PC-9 (cell line): ENCODE results near the gene BTBD10. TPM values are rescaled to one million over a fixed set of nuclear protein-coding genes. Genes with fewer than 3 reads are reported as not detected.

ENCODE experiments used
- BruUV-seq: library from RNA; stranded (reverse); fragments of 400-500 nt; replicated peaks from 2 replicates; lab custom pipeline; 2021; lab: Mats Ljungman, UMichigan
- CTCF ChIA-PET: fragments of 300-600 bp; sonication (Branson Sonifier 250); formaldehyde crosslinking; loops from one replicate; lab custom pipeline; 2022; ENCODE audit warnings: antibody characterized with exemption; lab: Charles Lee
- POLR2A ChIA-PET: fragments of 300-600 bp; sonication (Branson Sonifier 250); formaldehyde crosslinking; loops from one replicate; lab custom pipeline; 2022; ENCODE audit warnings: antibody characterized with exemption; ENCODE audit not compliant: unreplicated experiment; lab: Charles Lee
- DNase-seq, 2 experiments: peaks; one replicate each; pipeline versions ENCODE4 v3.0.0 to v3.0.0-alpha.2; 2015 to 2022; ENCODE audit warnings: mixed read lengths in 1 of 2
- H2AFZ ChIP-seq: fragments of 200-600 bp; sonication (generic); 2 replicates; pipeline ENCODE4 v1.8.1; 2017; ENCODE audit warnings: antibody characterized with exemption
- H3F3A ChIP-seq: fragments of 200-600 bp; sonication (generic); 2 replicates; pipeline ENCODE4 v1.8.1; 2017; ENCODE audit warnings: antibody characterized with exemption, mild to moderate bottlenecking, low read depth; ENCODE audit not compliant: insufficient read depth
- H3K27ac ChIP-seq: fragments of 200-600 bp; sonication (generic); 2 replicates; pipeline ENCODE4 v1.6.1; 2016; ENCODE audit warnings: mixed run types
- H3K27me3 ChIP-seq: fragments of 200-600 bp; sonication (generic); 2 replicates; pipeline ENCODE4 v1.6.1; 2016; ENCODE audit warnings: low read depth, mixed run types; ENCODE audit not compliant: insufficient read depth
- H3K36me3 ChIP-seq: fragments of 200-600 bp; sonication (generic); 2 replicates; pipeline ENCODE4 v1.6.1; 2016; ENCODE audit warnings: low read depth, mixed run types
- H3K4me1 ChIP-seq: fragments of 200-600 bp; sonication (generic); replicated peaks from 2 replicates; pipeline ENCODE4 v1.6.1; 2016; ENCODE audit warnings: mixed run types; ENCODE audit not compliant: insufficient read depth
- H3K4me2 ChIP-seq: fragments of 200-600 bp; sonication (generic); 2 replicates; pipeline ENCODE4 v1.6.1; 2017; ENCODE audit warnings: mixed run types
- H3K4me3 ChIP-seq: fragments of 200-600 bp; sonication (generic); 2 replicates; pipeline ENCODE4 v1.6.1; 2016; ENCODE audit warnings: mixed run types
- H3K79me2 ChIP-seq: fragments of 200-600 bp; sonication (generic); 2 replicates; pipeline ENCODE4 v1.6.1; 2017; ENCODE audit warnings: low read depth, mixed run types
- H3K9me2 ChIP-seq: fragments of 200-600 bp; sonication (generic); 2 replicates; pipeline ENCODE4 v1.8.1; 2017; ENCODE audit warnings: mild to moderate bottlenecking; ENCODE audit not compliant: insufficient read depth
- H3K9me3 ChIP-seq: fragments of 200-600 bp; sonication (generic); 2 replicates; pipeline ENCODE4 v1.8.1; 2016; ENCODE audit warnings: low read depth; ENCODE audit not compliant: insufficient read depth
- H4K20me1 ChIP-seq: fragments of 200-600 bp; sonication (generic); 2 replicates; pipeline ENCODE4 v1.8.1; 2017; ENCODE audit not compliant: insufficient read depth
- CTCF ChIP-seq: fragments of 200-600 bp; sonication (generic); conservative IDR thresholded peaks from 2 replicates; pipeline ENCODE4 v1.6.1; 2017; ENCODE audit warnings: mixed run types, antibody characterized with exemption, mild to moderate bottlenecking, moderate library complexity
- EZH2 ChIP-seq: fragments of 200-600 bp; sonication (generic); IDR thresholded peaks from 2 replicates; pipeline ENCODE4 v1.8.0; 2017; ENCODE audit warnings: antibody characterized with exemption, low read depth
- intact Hi-C: fragments of 100-400 bp; cut with micrococcal nuclease; formaldehyde crosslinking; loops from one replicate; pipeline ENCODE4 v1.10.0; 2022; ENCODE audit not compliant: unreplicated experiment
- total RNA-seq: library from RNA; stranded (reverse); gene quantifications from 2 replicates; pipeline ENCODE4 v1.2.3, GENCODE V29; 2021

Gene BTBD10
- total RNA-seq, 1 experiment from 2014 or later = 16.5 TPM

- Histone ChIP-seq H2AFZ (no peak overlapping the region), H3K79me2 (no peaks in the 10 kb centered on the region), H3F3A (no peaks in the 10 kb centered on the region), H3K4me1 (no peaks in the 10 kb centered on the region), H3K4me2 (no peak overlapping the region), H3K36me3 (no peaks in the 10 kb centered on the region), H4K20me1 (no peaks in the 10 kb centered on the region), H3K27ac (no peak overlapping the region), H3K9me2 (no peaks in the 10 kb centered on the region), H3K27me3 (no peaks in the 10 kb centered on the region), H3K9me3 (no peaks in the 10 kb centered on the region), H3K4me3 (no peak overlapping the region)
- CTCF ChIA-PET = no interaction called here
- intact Hi-C loops = no loop called here
- TF ChIP-seq CTCF (no peak), EZH2 (no peak)
- POLR2A ChIA-PET = no interaction called here
- DNase-seq = no peak
- no TSS peak for BruUV-seq
These were observed 71.8 kb downstream of the BTBD10 start for GRCh38 chr11:13391217-13391616.

GRCh38 chr11:13388741-13389140, 74.3 kb downstream of the BTBD10 start:
- ChIA-PET POLR2A (no interaction called here), CTCF (no interaction called here)
- Histone ChIP-seq H2AFZ (no peak overlapping the region), H3K79me2 (no peaks in the 10 kb centered on the region), H4K20me1 (no peaks in the 10 kb centered on the region), H3K9me3 (no peaks in the 10 kb centered on the region), H3F3A (no peaks in the 10 kb centered on the region), H3K27me3 (no peaks in the 10 kb centered on the region), H3K4me3 (no peak overlapping the region), H3K36me3 (no peaks in the 10 kb centered on the region), H3K4me1 (no peaks in the 10 kb centered on the region), H3K27ac (no peak overlapping the region), H3K9me2 (no peaks in the 10 kb centered on the region), H3K4me2 (no peak overlapping the region)
- no peak for DNase-seq
- no TSS peak for BruUV-seq
- intact Hi-C loops = no loop called here
- TF ChIP-seq CTCF (no peak), EZH2 (no peak)

- BruUV-seq = no TSS peak
These were observed 76.5 kb downstream of the BTBD10 start for GRCh38 chr11:13386567-13386966.

More at GRCh38 chr11:13386567-13386966, 76.5 kb downstream of the BTBD10 start:
- no peaks in the 10 kb centered on the region for H4K20me1 ChIP-seq
- TF ChIP-seq EZH2 = no peak
- intact Hi-C loops = no loop called here
- H2AFZ ChIP-seq = no peak overlapping the region
- ChIA-PET CTCF (interaction anchor here (0.6 kb wide), 1 partner anchor 208 kb away, joined by 3 read pairs; no protein-coding TSS in a partner anchor), POLR2A (no interaction called here)
- no peak overlapping the region for H3K4me2 ChIP-seq
- H3K27me3 ChIP-seq = no peaks in the 10 kb centered on the region
- no peak for DNase-seq
- H3K9me2 ChIP-seq = no peaks in the 10 kb centered on the region
- no peak overlapping the region for H3K4me3 ChIP-seq
- H3K27ac ChIP-seq = no peak overlapping the region
- H3F3A ChIP-seq = no peaks in the 10 kb centered on the region
- H3K4me1 ChIP-seq = no peaks in the 10 kb centered on the region
- no peaks in the 10 kb centered on the region for H3K9me3 ChIP-seq
- H3K36me3 ChIP-seq = no peaks in the 10 kb centered on the region
- H3K79me2 ChIP-seq = no peaks in the 10 kb centered on the region
